ENCODE data around the gene MMP23B. TPM values are rescaled to one million over a fixed set of nuclear protein-coding genes. Genes with fewer than 3 reads are reported as not detected.

The MMP23B gene
- total RNA-seq, 2 donors from 2014 or later = 87.2 to 201 TPM

GRCh38 chr1:1614954-1615255, 17.1 kb upstream of the MMP23B start:
- Histone ChIP-seq H3K27ac (peak overlapping the region; percentile 99 to 100), H3K36me3 (peaks cover 8% of the 10 kb centered on the region), H3K9me3 (no peaks in the 10 kb centered on the region), H3K27me3 (replicated peaks; ENCODE audit: insufficient read depth) (no peaks in the 10 kb centered on the region), H3K4me1 (ENCODE audit: control insufficient read depth in 1 of 2, low read depth in 2 of 2) (peaks cover 18 to 30% of the 10 kb centered on the region in 2 donors), H3K4me3 (peak overlapping the region; percentile 96)
- DNase-seq (ENCODE audit: low spot score) (no peak), ATAC-seq (ENCODE audit: insufficient number of reproducible peaks, low FRiP score, low read depth) (no peak)
- TF ChIP-seq, protein P1, sequence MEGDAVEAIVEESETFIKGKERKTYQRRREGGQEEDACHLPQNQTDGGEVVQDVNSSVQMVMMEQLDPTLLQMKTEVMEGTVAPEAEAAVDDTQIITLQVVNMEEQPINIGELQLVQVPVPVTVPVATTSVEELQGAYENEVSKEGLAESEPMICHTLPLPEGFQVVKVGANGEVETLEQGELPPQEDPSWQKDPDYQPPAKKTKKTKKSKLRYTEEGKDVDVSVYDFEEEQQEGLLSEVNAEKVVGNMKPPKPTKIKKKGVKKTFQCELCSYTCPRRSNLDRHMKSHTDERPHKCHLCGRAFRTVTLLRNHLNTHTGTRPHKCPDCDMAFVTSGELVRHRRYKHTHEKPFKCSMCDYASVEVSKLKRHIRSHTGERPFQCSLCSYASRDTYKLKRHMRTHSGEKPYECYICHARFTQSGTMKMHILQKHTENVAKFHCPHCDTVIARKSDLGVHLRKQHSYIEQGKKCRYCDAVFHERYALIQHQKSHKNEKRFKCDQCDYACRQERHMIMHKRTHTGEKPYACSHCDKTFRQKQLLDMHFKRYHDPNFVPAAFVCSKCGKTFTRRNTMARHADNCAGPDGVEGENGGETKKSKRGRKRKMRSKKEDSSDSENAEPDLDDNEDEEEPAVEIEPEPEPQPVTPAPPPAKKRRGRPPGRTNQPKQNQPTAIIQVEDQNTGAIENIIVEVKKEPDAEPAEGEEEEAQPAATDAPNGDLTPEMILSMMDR (IDR thresholded peaks at IDR 0.05) = no peak

DNA sequence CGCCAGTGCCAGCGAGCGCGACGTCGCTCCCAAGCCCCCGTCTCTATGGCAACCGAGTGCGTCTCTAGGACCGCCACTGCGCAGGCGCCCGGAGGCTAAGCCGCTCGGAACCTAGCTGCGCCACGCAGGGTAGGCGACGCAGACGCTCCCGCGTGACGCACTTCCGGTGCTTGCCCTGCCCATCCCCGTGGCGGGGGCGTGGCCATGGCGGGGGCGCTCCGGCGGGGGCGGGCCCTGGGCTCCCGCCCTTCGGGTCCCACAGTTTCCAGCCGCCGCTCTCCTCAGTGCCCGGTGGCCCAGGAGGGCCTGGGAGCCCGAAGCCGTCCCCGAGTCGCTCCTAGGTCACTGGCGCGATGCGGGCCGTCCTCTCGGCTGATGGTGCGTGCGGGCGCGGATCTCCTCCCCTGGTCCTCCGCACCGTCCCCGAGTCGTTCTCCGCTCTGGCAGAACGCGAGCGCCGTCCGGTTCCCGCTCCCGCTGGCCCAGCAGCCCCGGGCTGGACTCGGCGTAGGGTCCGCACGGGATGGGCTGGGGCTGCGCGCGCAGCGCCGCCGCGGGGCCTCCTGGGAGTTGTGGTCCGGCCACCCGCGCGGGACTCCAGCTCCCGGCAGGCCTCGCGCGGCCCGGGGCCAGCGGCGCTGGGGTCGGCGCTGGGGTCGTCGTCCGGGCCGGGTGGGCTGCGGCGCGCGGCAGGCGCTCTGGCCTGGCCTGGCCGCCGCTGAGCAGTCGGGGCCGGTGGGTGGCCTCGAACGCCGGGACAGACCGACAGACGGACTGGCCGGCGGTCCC, 16.5 kb upstream of the MMP23B start, which contains the start of gene MIB2:
MIB2 (plus strand) TSS at position 245 of the 789 bp plus-strand sequence. CDS start 7,953 bp downstream, outside the sequence.
- TF ChIP-seq, protein P1 (IDR thresholded peaks at IDR 0.05) = no peak
- Histone ChIP-seq H3K27me3 (replicated peaks; ENCODE audit: insufficient read depth) (no peaks in the 10 kb centered on the region), H3K27ac (peak within 1 kb of the TSS; percentile 99 to 100), H3K4me3 (peak within 1 kb of the TSS; percentile 96), H3K4me1 (ENCODE audit: control insufficient read depth in 1 of 2, low read depth in 2 of 2) (peaks cover 18 to 30% of the 10 kb centered on the region in 2 donors), H3K9me3 (no peaks in the 10 kb centered on the region), H3K36me3 (peaks cover 8% of the 10 kb centered on the region)
- peak; percentile 89 for ATAC-seq (ENCODE audit: insufficient number of reproducible peaks, low FRiP score, low read depth)
- DNase-seq (ENCODE audit: low spot score) = peak; percentile 81

DNA sequence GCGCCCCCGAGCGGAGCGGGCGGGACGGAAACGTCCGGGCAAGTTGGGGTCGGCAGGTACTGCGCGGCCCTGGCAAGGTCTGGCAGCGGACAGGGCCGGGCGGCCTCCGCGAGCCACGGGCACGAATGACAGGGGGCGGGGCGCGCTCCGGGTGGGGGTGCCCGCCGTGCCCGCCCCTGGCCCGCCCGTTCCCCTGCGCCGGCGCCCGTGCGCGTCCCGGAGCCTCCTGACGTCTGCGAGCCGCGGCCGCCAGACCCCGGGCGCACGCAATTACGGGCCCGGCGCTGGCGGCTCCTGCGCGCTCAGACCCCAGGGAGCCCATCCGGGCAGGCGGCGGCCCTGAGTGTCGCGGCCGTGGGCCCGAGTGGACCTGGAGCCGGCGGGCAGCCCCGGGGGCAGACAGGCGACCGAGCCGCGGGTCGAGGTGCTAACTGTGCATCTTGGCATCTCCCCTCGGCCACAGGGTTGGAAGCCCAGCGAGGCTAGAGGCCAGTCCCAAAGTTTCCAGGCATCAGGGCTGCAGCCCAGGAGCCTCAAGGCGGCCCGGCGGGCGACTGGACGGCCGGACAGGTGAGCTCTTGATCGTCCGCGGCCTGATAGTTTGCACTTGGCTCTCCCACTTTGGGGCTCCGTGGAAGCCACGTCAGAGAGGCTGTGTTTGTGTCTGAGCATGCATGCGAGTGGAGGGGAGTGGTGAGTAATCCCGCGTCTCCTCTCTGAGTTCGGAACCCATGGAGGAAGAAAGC, 15.8 kb upstream of the MMP23B start:
- Histone ChIP-seq H3K36me3 (peaks cover 8% of the 10 kb centered on the region), H3K9me3 (no peaks in the 10 kb centered on the region), H3K4me3 (peak overlapping the region; percentile 96), H3K27ac (peak overlapping the region; percentile 99 to 100), H3K27me3 (replicated peaks; ENCODE audit: insufficient read depth) (no peaks in the 10 kb centered on the region), H3K4me1 (ENCODE audit: control insufficient read depth in 1 of 2, low read depth in 2 of 2) (peaks cover 18 to 30% of the 10 kb centered on the region in 2 donors)
- TF ChIP-seq, protein P1 (IDR thresholded peaks at IDR 0.05) = no peak
- ATAC-seq (ENCODE audit: insufficient number of reproducible peaks, low FRiP score, low read depth) = peak; percentile 5
- DNase-seq (ENCODE audit: low spot score) = no peak

DNA sequence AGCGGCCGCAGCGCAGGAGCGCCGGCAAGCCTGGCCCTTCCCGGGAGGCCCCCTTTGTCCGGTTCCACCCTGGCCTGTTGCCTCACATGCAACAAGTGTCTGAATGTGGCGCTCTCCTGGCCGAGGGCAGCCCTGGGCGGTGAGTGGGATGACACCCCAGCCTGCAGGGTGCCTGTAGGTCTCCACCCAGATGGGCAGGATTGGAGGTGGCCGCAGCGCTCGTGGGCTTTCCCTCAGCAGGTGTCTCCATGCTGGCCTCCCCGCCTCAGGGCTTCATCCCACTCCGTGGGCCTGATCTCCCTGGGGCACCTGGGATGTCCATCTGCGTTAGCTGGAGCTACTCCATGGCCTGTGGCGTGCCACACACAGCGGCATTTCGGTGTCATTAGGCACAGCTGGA, 15.1 kb upstream of the MMP23B start:
- Histone ChIP-seq H3K4me3 (peak overlapping the region; percentile 96), H3K9me3 (no peaks in the 10 kb centered on the region), H3K27ac (no peak overlapping the region), H3K27me3 (replicated peaks; ENCODE audit: insufficient read depth) (no peaks in the 10 kb centered on the region), H3K4me1 (ENCODE audit: control insufficient read depth in 1 of 2, low read depth in 2 of 2) (peaks cover 18 to 30% of the 10 kb centered on the region in 2 donors), H3K36me3 (peaks cover 8% of the 10 kb centered on the region)
- DNase-seq (ENCODE audit: low spot score) (no peak), ATAC-seq (ENCODE audit: insufficient number of reproducible peaks, low FRiP score, low read depth) (no peak)
- TF ChIP-seq, protein P1 (IDR thresholded peaks at IDR 0.05) = no peak

DNA sequence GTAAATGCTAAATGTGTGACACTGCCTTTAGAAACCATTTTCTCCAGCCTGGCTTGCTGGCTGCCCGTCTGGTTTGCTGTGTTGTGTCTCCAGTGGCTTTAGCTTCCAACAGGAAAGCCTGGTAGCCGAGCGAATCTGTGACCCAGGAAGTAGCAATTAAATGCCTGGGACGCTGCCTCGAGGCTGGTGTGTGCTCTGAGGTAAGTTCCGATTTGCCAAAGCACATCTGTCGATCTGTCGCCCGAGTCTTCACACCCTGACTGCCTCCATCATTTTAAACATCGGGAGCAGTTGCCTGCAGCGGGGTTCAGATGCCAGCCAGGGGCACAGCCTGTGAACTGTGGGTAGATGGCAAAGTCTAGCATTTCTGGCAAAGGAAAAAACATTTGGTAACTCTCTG, 14.5 kb upstream of the MMP23B start:
- no peak for DNase-seq (ENCODE audit: low spot score)
- H3K36me3 ChIP-seq = peaks cover 8% of the 10 kb centered on the region
- TF ChIP-seq, protein P1 (IDR thresholded peaks at IDR 0.05) = no peak
- ATAC-seq (ENCODE audit: insufficient number of reproducible peaks, low FRiP score, low read depth) = no peak
- no peaks in the 10 kb centered on the region for H3K27me3 ChIP-seq (replicated peaks; ENCODE audit: insufficient read depth)
- no peak overlapping the region for H3K27ac ChIP-seq
- no peaks in the 10 kb centered on the region for H3K9me3 ChIP-seq
- H3K4me3 ChIP-seq = no peak overlapping the region
- H3K4me1 ChIP-seq (ENCODE audit: control insufficient read depth in 1 of 2, low read depth in 2 of 2) = peaks cover 18 to 30% of the 10 kb centered on the region in 2 donors

All from thoracic aorta (tissue), 2 donors.